BE2C (cell line): Measurements from ENCODE around the gene NNT.
"Not testable (repeated sequence)": the region's sequence is repeated elsewhere in the genome, so short reads cannot be mapped to it uniquely, and the experiment has no call there.

Experiments used
- DNase-seq: peaks from one replicate; pipeline ENCODE4 v3.0.0-alpha.2; 2020
- H3K27me3 ChIP-seq: fragments of 250-450 bp; sonication (Bioruptor Pico); 2 replicates; pipeline ENCODE4 v1.5.1; 2020; ENCODE audit warnings: mild to moderate bottlenecking
- H3K36me3 ChIP-seq: fragments of 250-450 bp; sonication (Bioruptor Pico); 2 replicates; pipeline ENCODE4 v1.5.1; 2020; ENCODE audit warnings: mild to moderate bottlenecking
- H3K4me1 ChIP-seq: fragments of 250-450 bp; sonication (Bioruptor Pico); 2 replicates; pipeline ENCODE4 v1.5.1; 2020
- H3K4me3 ChIP-seq: 2 replicates; pipeline ENCODE4 v1.5.1; 2011; ENCODE audit warnings: low read depth, low read length
- H3K9me3 ChIP-seq: fragments of 250-450 bp; sonication (Bioruptor Pico); 2 replicates; pipeline ENCODE4 v1.5.1; 2020
- TF ChIP-seq, protein P1 (sequence below): IDR thresholded peaks from 2 replicates; pipeline ENCODE4 v1.5.1; 2012; ENCODE audit warnings: mild to moderate bottlenecking, low read depth, low read length

Gene NNT

DNA sequence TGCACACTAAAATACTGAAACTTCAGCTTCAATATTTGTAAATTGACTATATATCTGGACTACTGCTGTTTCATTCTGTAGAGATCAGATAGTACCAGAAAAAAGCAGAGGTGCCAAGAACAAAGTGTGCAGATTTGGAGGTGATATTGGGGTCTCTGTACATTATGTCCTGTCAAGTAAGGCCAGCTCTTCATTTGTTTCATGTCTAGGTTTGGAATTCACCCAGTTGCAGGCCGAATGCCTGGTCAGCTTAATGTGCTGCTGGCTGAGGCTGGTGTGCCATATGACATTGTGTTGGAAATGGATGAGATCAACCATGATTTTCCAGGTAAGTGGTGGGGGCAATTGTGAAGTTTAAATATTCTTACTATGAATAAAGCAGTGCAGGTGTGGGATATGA, 96.9 kb downstream of the NNT start:
- no peak for DNase-seq
- peaks cover 3% of the 10 kb centered on the region; the same call in 1 of the 2 replicates for H3K4me1 ChIP-seq
- TF ChIP-seq, protein P1, sequence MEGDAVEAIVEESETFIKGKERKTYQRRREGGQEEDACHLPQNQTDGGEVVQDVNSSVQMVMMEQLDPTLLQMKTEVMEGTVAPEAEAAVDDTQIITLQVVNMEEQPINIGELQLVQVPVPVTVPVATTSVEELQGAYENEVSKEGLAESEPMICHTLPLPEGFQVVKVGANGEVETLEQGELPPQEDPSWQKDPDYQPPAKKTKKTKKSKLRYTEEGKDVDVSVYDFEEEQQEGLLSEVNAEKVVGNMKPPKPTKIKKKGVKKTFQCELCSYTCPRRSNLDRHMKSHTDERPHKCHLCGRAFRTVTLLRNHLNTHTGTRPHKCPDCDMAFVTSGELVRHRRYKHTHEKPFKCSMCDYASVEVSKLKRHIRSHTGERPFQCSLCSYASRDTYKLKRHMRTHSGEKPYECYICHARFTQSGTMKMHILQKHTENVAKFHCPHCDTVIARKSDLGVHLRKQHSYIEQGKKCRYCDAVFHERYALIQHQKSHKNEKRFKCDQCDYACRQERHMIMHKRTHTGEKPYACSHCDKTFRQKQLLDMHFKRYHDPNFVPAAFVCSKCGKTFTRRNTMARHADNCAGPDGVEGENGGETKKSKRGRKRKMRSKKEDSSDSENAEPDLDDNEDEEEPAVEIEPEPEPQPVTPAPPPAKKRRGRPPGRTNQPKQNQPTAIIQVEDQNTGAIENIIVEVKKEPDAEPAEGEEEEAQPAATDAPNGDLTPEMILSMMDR: no peak
- H3K27me3 ChIP-seq: no peaks in the 10 kb centered on the region
- H3K4me3 ChIP-seq: no peak overlapping the region
- no peaks in the 10 kb centered on the region; the same call in 1 of the 2 replicates for H3K9me3 ChIP-seq
- H3K36me3 ChIP-seq: peaks cover 28% of the 10 kb centered on the region

DNA sequence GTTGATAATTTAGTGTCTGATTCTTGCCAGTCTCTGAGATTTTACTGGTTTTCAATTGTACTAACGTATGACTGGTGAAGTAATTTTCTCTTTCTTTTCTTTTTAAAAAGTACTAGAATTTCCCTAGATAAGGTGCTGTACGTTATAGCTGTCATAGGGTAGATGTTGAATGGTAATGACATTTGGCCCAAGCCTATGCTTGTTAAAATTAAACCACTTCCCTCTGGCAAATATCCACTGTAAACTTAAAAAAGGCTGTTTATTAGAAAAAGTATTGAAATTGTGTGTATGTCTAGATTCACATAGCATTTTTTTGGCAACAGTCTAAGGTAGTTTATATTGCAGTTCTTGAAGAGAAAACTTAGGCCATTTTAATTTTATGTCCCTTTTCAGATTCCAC, 97.6 kb downstream of the NNT start:
- TF ChIP-seq, protein P1: no peak
- DNase-seq: no peak
- peaks cover 3% of the 10 kb centered on the region; the same call in 1 of the 2 replicates for H3K4me1 ChIP-seq
- no peak overlapping the region for H3K4me3 ChIP-seq
- H3K36me3 ChIP-seq: peaks cover 25% of the 10 kb centered on the region
- no peaks in the 10 kb centered on the region; the same call in 1 of the 2 replicates for H3K9me3 ChIP-seq
- H3K27me3 ChIP-seq: no peaks in the 10 kb centered on the region

DNA sequence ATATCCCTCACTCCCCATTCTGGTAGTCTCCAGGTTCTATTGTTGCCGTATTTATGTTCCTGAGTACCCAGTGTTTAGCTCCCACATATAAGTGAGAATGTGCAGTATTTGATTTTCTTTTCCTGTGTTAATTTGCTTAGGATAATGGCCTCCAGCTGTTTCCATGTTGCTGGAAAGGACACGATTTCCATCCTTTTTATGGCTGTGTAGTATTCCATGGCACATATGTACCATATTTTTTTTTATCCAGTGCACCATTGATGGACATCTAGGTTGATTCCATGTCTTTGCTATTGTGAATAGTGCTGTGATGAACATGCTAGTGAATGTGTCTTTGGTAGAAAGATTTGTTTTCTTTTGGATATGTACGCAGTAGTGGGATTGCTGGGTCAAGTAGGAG, 98.2 kb downstream of the NNT start:
- TF ChIP-seq, protein P1: no peak
- peaks cover 3% of the 10 kb centered on the region; the same call in 1 of the 2 replicates for H3K4me1 ChIP-seq
- H3K9me3 ChIP-seq: no peaks in the 10 kb centered on the region
- no peak overlapping the region for H3K4me3 ChIP-seq
- H3K27me3 ChIP-seq: no peaks in the 10 kb centered on the region
- H3K36me3 ChIP-seq: peaks cover 19% of the 10 kb centered on the region
- no peak for DNase-seq

DNA sequence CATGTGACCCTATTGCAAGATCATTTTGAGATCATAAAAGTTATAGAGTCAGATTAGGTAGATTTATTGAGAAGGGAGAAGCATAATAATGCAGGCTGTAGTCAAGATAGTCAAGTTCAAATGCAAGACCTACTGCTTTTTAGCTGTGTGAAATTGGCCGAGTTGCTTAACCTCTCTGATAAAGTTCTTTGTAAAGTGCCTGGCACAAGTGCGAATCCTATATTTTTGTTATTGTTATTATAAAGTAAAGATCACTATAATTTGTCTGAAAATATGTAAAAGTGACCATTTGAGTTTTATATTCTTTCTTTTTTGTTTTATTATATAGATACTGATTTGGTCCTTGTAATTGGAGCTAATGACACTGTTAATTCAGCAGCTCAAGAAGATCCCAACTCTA, 99.3 kb downstream of the NNT start:
- TF ChIP-seq, protein P1: no peak
- Histone ChIP-seq H3K9me3 (no peaks in the 10 kb centered on the region), H3K36me3 (peaks cover 17% of the 10 kb centered on the region), H3K4me1 (peaks cover 3% of the 10 kb centered on the region; the same call in 1 of the 2 replicates), H3K27me3 (no peaks in the 10 kb centered on the region), H3K4me3 (no peak overlapping the region)
- no peak for DNase-seq

DNA sequence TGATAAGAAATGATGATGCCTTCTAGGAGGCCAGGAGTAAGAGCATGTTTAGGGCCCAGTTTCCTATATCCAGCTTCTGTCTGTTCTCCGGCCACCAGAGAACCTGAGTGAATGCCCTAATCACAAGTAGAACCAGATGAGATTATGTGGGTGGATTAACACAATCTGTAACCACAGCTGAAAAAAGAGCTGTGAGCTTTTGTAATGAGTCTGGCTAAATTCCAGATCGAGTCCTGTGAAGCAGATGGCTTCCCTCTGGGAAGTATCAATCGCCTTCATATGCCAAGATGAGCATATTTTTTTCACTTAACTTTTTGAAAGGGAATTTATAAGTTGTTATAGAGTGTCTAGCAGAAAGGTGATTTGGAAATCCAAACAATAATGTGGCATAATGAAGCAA, 99.8 kb downstream of the NNT start:
- TF ChIP-seq, protein P1: no peak
- H3K9me3 ChIP-seq: no peaks in the 10 kb centered on the region
- peaks cover 3% of the 10 kb centered on the region; the same call in 1 of the 2 replicates for H3K4me1 ChIP-seq
- DNase-seq: peak; percentile 9
- H3K36me3 ChIP-seq: peaks cover 17% of the 10 kb centered on the region
- no peaks in the 10 kb centered on the region for H3K27me3 ChIP-seq
- no peak overlapping the region for H3K4me3 ChIP-seq

DNA sequence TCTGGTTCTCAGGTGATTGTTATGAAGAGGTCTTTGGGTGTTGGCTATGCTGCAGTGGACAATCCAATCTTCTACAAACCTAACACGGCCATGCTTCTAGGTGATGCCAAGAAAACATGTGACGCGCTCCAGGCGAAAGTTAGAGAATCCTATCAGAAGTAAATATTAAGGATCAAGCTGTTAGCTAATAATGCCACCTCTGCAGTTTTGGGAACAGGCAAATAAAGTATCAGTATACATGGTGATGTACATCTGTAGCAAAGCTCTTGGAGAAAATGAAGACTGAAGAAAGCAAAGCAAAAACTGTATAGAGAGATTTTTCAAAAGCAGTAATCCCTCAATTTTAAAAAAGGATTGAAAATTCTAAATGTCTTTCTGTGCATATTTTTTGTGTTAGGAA, 101.3 kb downstream of the NNT start:
- H3K9me3 ChIP-seq: no peaks in the 10 kb centered on the region
- H3K4me3 ChIP-seq: no peak overlapping the region
- DNase-seq: no peak
- no peaks in the 10 kb centered on the region for H3K27me3 ChIP-seq
- peaks cover 3% of the 10 kb centered on the region; the same call in 1 of the 2 replicates for H3K4me1 ChIP-seq
- TF ChIP-seq, protein P1: no peak
- peaks cover 17% of the 10 kb centered on the region for H3K36me3 ChIP-seq

DNA sequence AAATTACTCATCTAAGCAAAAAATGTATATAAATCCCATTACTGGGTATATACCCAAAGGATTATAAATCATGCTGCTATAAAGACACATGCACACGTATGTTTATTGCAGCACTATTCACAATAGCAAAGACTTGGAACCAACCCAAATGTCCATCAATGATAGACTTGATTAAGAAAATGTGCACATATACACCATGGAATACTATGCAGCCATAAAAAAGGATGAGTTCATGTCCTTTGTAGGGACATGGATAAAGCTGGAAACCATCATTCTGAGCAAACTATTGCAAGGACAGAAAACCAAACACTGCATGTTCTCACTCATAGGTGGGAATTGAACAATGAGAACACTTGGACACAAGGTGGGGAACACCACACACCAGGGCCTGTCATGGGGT, 103.6 kb downstream of the NNT start:
- peaks cover 15% of the 10 kb centered on the region for H3K36me3 ChIP-seq
- not testable (repeated sequence) for H3K4me1 ChIP-seq, H3K27me3 ChIP-seq, DNase-seq, H3K4me3 ChIP-seq, H3K9me3 ChIP-seq
